HuH-7 (cell line): ENCODE measurements around the gene CYP51A1.
"Not testable (repeated sequence)": the region's sequence is repeated elsewhere in the genome, so short reads cannot be mapped to it uniquely, and the experiment has no call there.

Source experiments
- DNase-seq: peaks from one replicate; pipeline ENCODE4 v3.0.0; 2011; ENCODE audit warnings: low spot score

CYP51A1 gene

GRCh38 chr7:92131093-92131492 is 3.2 kb downstream of the CYP51A1 start:
- DNase-seq: no peak

GRCh38 chr7:92121681-92122080 is 12.6 kb downstream of the CYP51A1 start:
- no peak for DNase-seq

- DNase-seq: no peak
These were observed 15.0 kb downstream of the CYP51A1 start for GRCh38 chr7:92119213-92119759.

- no peak for DNase-seq
These were observed 17.3 kb downstream of the CYP51A1 start for GRCh38 chr7:92116949-92117348.

GRCh38 chr7:92115821-92116220 is 18.5 kb downstream of the CYP51A1 start:
- no peak for DNase-seq

GRCh38 chr7:92110857-92111256 is 23.4 kb downstream of the CYP51A1 start:
- DNase-seq: no peak

- no peak for DNase-seq
These were observed 25.5 kb downstream of the CYP51A1 start for GRCh38 chr7:92108821-92109220.

- DNase-seq: not testable (repeated sequence)
These were observed 31.4 kb downstream of the CYP51A1 start for GRCh38 chr7:92102862-92103261.

GRCh38 chr7:92100534-92100933 is 33.7 kb downstream of the CYP51A1 start:
- DNase-seq: no peak

- no peak for DNase-seq
These were observed 38.9 kb downstream of the CYP51A1 start for GRCh38 chr7:92095380-92095779.

GRCh38 chr7:92092210-92092609 is 42.1 kb downstream of the CYP51A1 start:
- no peak for DNase-seq

- DNase-seq: no peak
These were observed 46.0 kb downstream of the CYP51A1 start for GRCh38 chr7:92088266-92088665.

GRCh38 chr7:92083922-92084321 is 50.4 kb downstream of the CYP51A1 start:
- DNase-seq: not testable (repeated sequence)

- no peak for DNase-seq
These were observed 57.8 kb downstream of the CYP51A1 start for GRCh38 chr7:92076509-92076908.

GRCh38 chr7:92075455-92076158 is 58.7 kb downstream of the CYP51A1 start:
- no peak for DNase-seq

- DNase-seq: no peak
These were observed 61.6 kb downstream of the CYP51A1 start for GRCh38 chr7:92072708-92073107.

- DNase-seq: no peak
These were observed 62.2 kb downstream of the CYP51A1 start for GRCh38 chr7:92072121-92072520.

- no peak for DNase-seq
These were observed 63.2 kb downstream of the CYP51A1 start for GRCh38 chr7:92071032-92071431.

GRCh38 chr7:92064438-92065029 is 69.7 kb downstream of the CYP51A1 start:
- DNase-seq: no peak
